Stimulated activated effector memory CD8-positive, alpha-beta T cell treated with anti-CD3 and anti-CD28 coated beads, Interleukin-12 subunit alpha, Interleukin-12 subunit beta, amount 100 ng/mL, for 72 hours (primary cell): ENCODE results near the gene FAM107A.
A peak's percentile ranks its signal among the peaks of the same experiment; 100 is the strongest.
"Not testable (repeated sequence)": the region's sequence is repeated elsewhere in the genome, so short reads cannot be mapped to it uniquely, and the experiment has no call there.

Experiments used
- ATAC-seq: fragments of 150-1000 bp; cut with Tn5 transposase; 2 replicates; pipeline ENCODE4 v1.10.0; 2021
- DNase-seq, 2 donors: peaks; one replicate each; pipeline ENCODE4 v3.0.0; 2021 to 2022; ENCODE audit warnings: low spot score in 2 of 2
- H3K27ac Mint-ChIP-seq: one replicate; pipeline ENCODE4 v1.8.0; 2022; ENCODE audit warnings: mild to moderate bottlenecking, mixed read lengths
- H3K36me3 Mint-ChIP-seq: one replicate; pipeline ENCODE4 v1.8.0; 2022; ENCODE audit warnings: mild to moderate bottlenecking, mixed read lengths
- H3K4me1 Mint-ChIP-seq: one replicate; pipeline ENCODE4 v1.8.0; 2022; ENCODE audit warnings: mixed read lengths
- H3K4me3 Mint-ChIP-seq: one replicate; pipeline ENCODE4 v1.8.0; 2022; ENCODE audit warnings: mild to moderate bottlenecking, mixed read lengths
- H3K9me3 Mint-ChIP-seq: one replicate; pipeline ENCODE4 v1.8.0; 2022; ENCODE audit warnings: mixed read lengths

The FAM107A gene

GRCh38 chr3:58537412-58538301 is 39.5 kb downstream of the FAM107A start:
- DNase-seq (peak in 1 of 2 donors; percentile 38), ATAC-seq (no peak)
- H3K4me3 Mint-ChIP-seq, result no peak overlapping the region
- H3K4me1 Mint-ChIP-seq, result peaks cover 17% of the 10 kb centered on the region
- H3K36me3 Mint-ChIP-seq, result no peaks in the 10 kb centered on the region
- H3K9me3 Mint-ChIP-seq, result no peaks in the 10 kb centered on the region
- no peak overlapping the region for H3K27ac Mint-ChIP-seq

- no peaks in the 10 kb centered on the region for H3K36me3 Mint-ChIP-seq
- no peak within 1 kb of the TSS for H3K4me3 Mint-ChIP-seq
- DNase-seq (no peak), ATAC-seq (no peak)
- H3K4me1 Mint-ChIP-seq, result peaks cover 24% of the 10 kb centered on the region
- no peak within 1 kb of the TSS for H3K27ac Mint-ChIP-seq
- no peaks in the 10 kb centered on the region for H3K9me3 Mint-ChIP-seq
These were observed 40.4 kb downstream of the FAM107A start, which contains the start of gene ACOX2 for GRCh38 chr3:58536501-58537411. Gene ACOX2 (minus strand): TSS chr3:58537190. CDS start chr3:58535106, 2,084 bp downstream.

GRCh38 chr3:58535531-58536500 is 41.4 kb downstream of the FAM107A start:
- Mint-ChIP-seq H3K9me3 (no peaks in the 10 kb centered on the region), H3K4me3 (no peak overlapping the region), H3K27ac (no peak overlapping the region), H3K4me1 (peaks cover 24% of the 10 kb centered on the region), H3K36me3 (no peaks in the 10 kb centered on the region)
- peak in 1 of 2 donors; percentile 42 for DNase-seq
- ATAC-seq, result no peak

GRCh38 chr3:58534592-58535494 is 42.3 kb downstream of the FAM107A start:
- ATAC-seq, result no peak
- Mint-ChIP-seq H3K9me3 (no peaks in the 10 kb centered on the region), H3K4me3 (no peak overlapping the region), H3K27ac (no peak overlapping the region), H3K36me3 (no peaks in the 10 kb centered on the region), H3K4me1 (peaks cover 24% of the 10 kb centered on the region)
- DNase-seq, result peak in 1 of 2 donors; percentile 33

GRCh38 chr3:58532794-58533220 is 44.4 kb downstream of the FAM107A start:
- ATAC-seq (peak; percentile 93), DNase-seq (peak; percentile 72 to 86)
- Mint-ChIP-seq H3K36me3 (no peaks in the 10 kb centered on the region), H3K27ac (peak overlapping the region; percentile 3), H3K4me1 (peaks cover 19% of the 10 kb centered on the region), H3K4me3 (no peak overlapping the region), H3K9me3 (no peaks in the 10 kb centered on the region)

GRCh38 chr3:58531956-58532355 is 45.2 kb downstream of the FAM107A start:
- Mint-ChIP-seq H3K27ac (no peak overlapping the region), H3K36me3 (no peaks in the 10 kb centered on the region), H3K4me3 (no peak overlapping the region), H3K9me3 (no peaks in the 10 kb centered on the region), H3K4me1 (peaks cover 19% of the 10 kb centered on the region)
- DNase-seq (peak in 1 of 2 donors; percentile 45), ATAC-seq (no peak)

- ATAC-seq (no peak), DNase-seq (peak in 1 of 2 donors; percentile 46)
- H3K9me3 Mint-ChIP-seq, result no peaks in the 10 kb centered on the region
- no peaks in the 10 kb centered on the region for H3K36me3 Mint-ChIP-seq
- H3K4me3 Mint-ChIP-seq, result no peak overlapping the region
- H3K27ac Mint-ChIP-seq, result no peak overlapping the region
- peaks cover 19% of the 10 kb centered on the region for H3K4me1 Mint-ChIP-seq
These were observed 45.6 kb downstream of the FAM107A start for GRCh38 chr3:58531555-58531954.

GRCh38 chr3:58530354-58530865 is 46.8 kb downstream of the FAM107A start:
- ATAC-seq, result no peak
- no peaks in the 10 kb centered on the region for H3K9me3 Mint-ChIP-seq
- peaks cover 14% of the 10 kb centered on the region for H3K4me1 Mint-ChIP-seq
- no peaks in the 10 kb centered on the region for H3K36me3 Mint-ChIP-seq
- no peak overlapping the region for H3K4me3 Mint-ChIP-seq
- peak in 1 of 2 donors; percentile 44 for DNase-seq
- no peak overlapping the region for H3K27ac Mint-ChIP-seq

- Mint-ChIP-seq H3K27ac (no peak overlapping the region), H3K4me3 (no peak overlapping the region)
- peak in 1 of 2 donors; percentile 52 for DNase-seq
These were observed 47.5 kb downstream of the FAM107A start for GRCh38 chr3:58529516-58530353.

GRCh38 chr3:58528629-58529028 is 48.6 kb downstream of the FAM107A start:
- no peak overlapping the region for H3K27ac Mint-ChIP-seq
- H3K4me3 Mint-ChIP-seq, result no peak overlapping the region
- H3K4me1 Mint-ChIP-seq, result peaks cover 14% of the 10 kb centered on the region
- no peak for ATAC-seq
- DNase-seq, result peak in 1 of 2 donors; percentile 42
- H3K36me3 Mint-ChIP-seq, result no peaks in the 10 kb centered on the region
- no peaks in the 10 kb centered on the region for H3K9me3 Mint-ChIP-seq

More at GRCh38 chr3:58529516-58530353, 47.5 kb downstream of the FAM107A start:
- H3K4me1 Mint-ChIP-seq, result peaks cover 14% of the 10 kb centered on the region
- H3K36me3 Mint-ChIP-seq, result no peaks in the 10 kb centered on the region
- H3K9me3 Mint-ChIP-seq, result no peaks in the 10 kb centered on the region
- ATAC-seq, result no peak

- not testable (repeated sequence) for H3K4me3 Mint-ChIP-seq, H3K4me1 Mint-ChIP-seq, H3K9me3 Mint-ChIP-seq, H3K36me3 Mint-ChIP-seq, ATAC-seq, DNase-seq, H3K27ac Mint-ChIP-seq
These were observed 49.8 kb downstream of the FAM107A start for GRCh38 chr3:58527440-58527839.

- Mint-ChIP-seq H3K36me3 (no peaks in the 10 kb centered on the region), H3K9me3 (no peaks in the 10 kb centered on the region), H3K4me1 (no peaks in the 10 kb centered on the region), H3K4me3 (no peak overlapping the region), H3K27ac (no peak overlapping the region)
- DNase-seq (peak in 1 of 2 donors; percentile 35), ATAC-seq (peak; percentile 57)
These were observed 50.7 kb downstream of the FAM107A start for GRCh38 chr3:58526515-58526957.
